Neural progenitor cell (in vitro differentiated cells): ENCODE measurements around the gene YBX1. TPM values are rescaled to one million over a fixed set of nuclear protein-coding genes. Genes with fewer than 3 reads are reported as not detected.

ENCODE experiments used
- DNase-seq: peaks from one replicate; pipeline ENCODE4 v3.0.0-alpha.2; 2016; ENCODE audit warnings: low spot score
- H2AFZ ChIP-seq: fragments of 200-600 bp; sonication (generic); replicated peaks from 2 replicates; pipeline ENCODE4 v1.6.1; 2016; ENCODE audit warnings: antibody characterized with exemption
- H3F3A ChIP-seq: fragments of 200-600 bp; sonication (generic); 2 replicates; pipeline ENCODE4 v1.6.1; 2016; ENCODE audit warnings: antibody characterized with exemption, low read depth
- H3K27ac ChIP-seq: fragments of 200-600 bp; sonication (generic); 2 replicates; pipeline ENCODE4 v1.5.1; 2016; ENCODE audit warnings: mild to moderate bottlenecking
- H3K27me3 ChIP-seq: fragments of 200-600 bp; sonication (generic); 2 replicates; pipeline ENCODE4 v1.6.1; 2016; ENCODE audit warnings: mild to moderate bottlenecking, moderate library complexity
- H3K36me3 ChIP-seq: fragments of 200-600 bp; sonication (generic); 2 replicates; pipeline ENCODE4 v1.5.1; 2016
- H3K4me1 ChIP-seq: fragments of 200-600 bp; sonication (generic); 2 replicates; pipeline ENCODE4 v1.6.1; 2016; ENCODE audit warnings: mixed run types
- H3K4me2 ChIP-seq: fragments of 200-600 bp; sonication (generic); 2 replicates; pipeline ENCODE4 v1.6.1; 2016
- H3K4me3 ChIP-seq: fragments of 200-600 bp; sonication (generic); 2 replicates; pipeline ENCODE4 v1.5.1; 2016
- H3K79me2 ChIP-seq: fragments of 200-600 bp; sonication (generic); 2 replicates; pipeline ENCODE4 v1.6.1; 2016; ENCODE audit warnings: low read depth
- H3K9ac ChIP-seq: fragments of 200-600 bp; sonication (generic); 2 replicates; pipeline ENCODE4 v1.6.1; 2016
- H3K9me3 ChIP-seq: fragments of 200-600 bp; sonication (generic); 2 replicates; pipeline ENCODE4 v1.5.1; 2016; ENCODE audit warnings: low read depth
- H4K20me1 ChIP-seq: fragments of 200-600 bp; sonication (generic); 2 replicates; pipeline ENCODE4 v1.6.1; 2016; ENCODE audit warnings: low read depth
- H3K27ac Mint-ChIP-seq: 3 replicates; pipeline ENCODE4 v1.8.0; 2021; ENCODE audit warnings: mixed read lengths
- H3K27me3 Mint-ChIP-seq: 2 replicates; pipeline ENCODE4 v1.8.0; 2022; ENCODE audit warnings: low read depth, mild to moderate bottlenecking, inconsistent platforms, moderate library complexity, mixed read lengths; ENCODE audit not compliant: insufficient read depth
- H3K36me3 Mint-ChIP-seq: 3 replicates; pipeline ENCODE4 v1.8.0; 2021; ENCODE audit warnings: mixed read lengths
- H3K4me1 Mint-ChIP-seq: 3 replicates; pipeline ENCODE4 v1.8.0; 2021; ENCODE audit warnings: mixed read lengths
- H3K4me3 Mint-ChIP-seq: 3 replicates; pipeline ENCODE4 v1.8.0; 2021; ENCODE audit warnings: mild to moderate bottlenecking, moderate library complexity, mixed read lengths
- H3K9me3 Mint-ChIP-seq: 3 replicates; pipeline ENCODE4 v1.8.0; 2020; ENCODE audit warnings: mixed read lengths
- CTCF ChIP-seq: fragments of 200-600 bp; sonication (generic); IDR thresholded peaks from 2 replicates; pipeline ENCODE4 v1.5.1; 2017; ENCODE audit warnings: antibody characterized with exemption, mild to moderate bottlenecking
- EZH2 ChIP-seq: fragments of 200-600 bp; sonication (generic); IDR thresholded peaks from 2 replicates; pipeline ENCODE4 v1.6.1; 2017; ENCODE audit warnings: antibody characterized with exemption, mild to moderate bottlenecking, moderate library complexity
- EZH2phosphoT487 ChIP-seq: fragments of 200-600 bp; sonication (generic); IDR thresholded peaks from 2 replicates; pipeline ENCODE4 v1.6.1; 2017; ENCODE audit warnings: antibody characterized with exemption
- total RNA-seq: library from RNA; depleted of rRNA; stranded (reverse); fragments of >200 nt; gene quantifications from 2 replicates; pipeline ENCODE4 v1.2.3, GENCODE V29; 2015; ENCODE audit warnings: low replicate concordance

Gene YBX1
- total RNA-seq, 1 donor from 2014 or later = 1,610 TPM

- no peak overlapping the region for H3K27ac ChIP-seq
- no peaks in the 10 kb centered on the region for H3K36me3 ChIP-seq
- TF ChIP-seq EZH2 (no peak), EZH2phosphoT487 (no peak), CTCF (no peak)
- H3K4me3 Mint-ChIP-seq = no peak overlapping the region
- no peaks in the 10 kb centered on the region for H3K9me3 Mint-ChIP-seq
- H3K27me3 ChIP-seq = no peaks in the 10 kb centered on the region
- no peak overlapping the region for H2AFZ ChIP-seq
- H3K4me1 ChIP-seq = peaks cover 11% of the 10 kb centered on the region
- H3K4me1 Mint-ChIP-seq = peaks cover 24% of the 10 kb centered on the region
- peaks cover 13% of the 10 kb centered on the region for H3K36me3 Mint-ChIP-seq
- H3K27ac Mint-ChIP-seq = no peak overlapping the region
- H3F3A ChIP-seq = peaks cover 11% of the 10 kb centered on the region
- H3K27me3 Mint-ChIP-seq = peaks cover under 1% of the 10 kb centered on the region
- H3K4me2 ChIP-seq = no peak overlapping the region
- H4K20me1 ChIP-seq = no peaks in the 10 kb centered on the region
- no peak overlapping the region for H3K9ac ChIP-seq
- H3K4me3 ChIP-seq = no peak overlapping the region
- H3K79me2 ChIP-seq = peaks cover 25% of the 10 kb centered on the region
- DNase-seq = no peak
- no peaks in the 10 kb centered on the region for H3K9me3 ChIP-seq
Observed at GRCh38 chr1:42660907-42661500, 21.2 kb upstream of the YBX1 start.

GRCh38 chr1:42669936-42670335 is 12.3 kb upstream of the YBX1 start:
- no peaks in the 10 kb centered on the region for H3K79me2 ChIP-seq
- H3K27me3 ChIP-seq = no peaks in the 10 kb centered on the region
- Mint-ChIP-seq H3K27me3 (no peaks in the 10 kb centered on the region), H3K4me1 (no peaks in the 10 kb centered on the region), H3K9me3 (no peaks in the 10 kb centered on the region), H3K36me3 (peaks cover 17% of the 10 kb centered on the region), H3K27ac (no peak overlapping the region), H3K4me3 (no peak overlapping the region)
- H3K27ac ChIP-seq = no peak overlapping the region
- no peaks in the 10 kb centered on the region for H3F3A ChIP-seq
- no peak for DNase-seq
- H3K36me3 ChIP-seq = peaks cover 5% of the 10 kb centered on the region
- no peaks in the 10 kb centered on the region for H3K4me1 ChIP-seq
- no peak overlapping the region for H3K4me2 ChIP-seq
- H3K4me3 ChIP-seq = no peak overlapping the region
- H2AFZ ChIP-seq = no peak overlapping the region
- no peak overlapping the region for H3K9ac ChIP-seq
- no peak for TF ChIP-seq EZH2phosphoT487
- TF ChIP-seq CTCF = no peak
- TF ChIP-seq EZH2 = no peak
- H3K9me3 ChIP-seq = no peaks in the 10 kb centered on the region
- H4K20me1 ChIP-seq = no peaks in the 10 kb centered on the region

- Histone ChIP-seq H3K27me3 (no peaks in the 10 kb centered on the region), H3F3A (no peaks in the 10 kb centered on the region), H2AFZ (no peak overlapping the region), H3K4me3 (no peak overlapping the region), H3K9me3 (no peaks in the 10 kb centered on the region), H3K36me3 (peaks cover 5% of the 10 kb centered on the region), H3K4me1 (no peaks in the 10 kb centered on the region), H3K9ac (no peak overlapping the region), H3K79me2 (no peaks in the 10 kb centered on the region), H4K20me1 (no peaks in the 10 kb centered on the region), H3K27ac (no peak overlapping the region), H3K4me2 (no peak overlapping the region)
- Mint-ChIP-seq H3K27me3 (no peaks in the 10 kb centered on the region), H3K4me3 (no peak overlapping the region), H3K36me3 (peaks cover 18% of the 10 kb centered on the region), H3K27ac (no peak overlapping the region), H3K4me1 (no peaks in the 10 kb centered on the region), H3K9me3 (no peaks in the 10 kb centered on the region)
- TF ChIP-seq EZH2 (no peak), EZH2phosphoT487 (no peak), CTCF (no peak)
- no peak for DNase-seq
Observed at GRCh38 chr1:42670425-42670824, 11.8 kb upstream of the YBX1 start.
